ENCODE results near the gene FEM1A. TPM values are rescaled to one million over a fixed set of nuclear protein-coding genes. Genes with fewer than 3 reads are reported as not detected.
"Not testable (repeated sequence)": the region's sequence is repeated elsewhere in the genome, so short reads cannot be mapped to it uniquely, and the experiment has no call there.

The FEM1A gene
- total and polyA plus RNA-seq, 2 donors (not counting 1 experiment from before 2014, with no cell fraction given) = 3.2 to 10.1 TPM

GRCh38 chr19:4775627-4776152, 15.8 kb upstream of the FEM1A start:
- no peaks in the 10 kb centered on the region for H3K79me2 ChIP-seq (ENCODE audit: control insufficient read depth, insufficient read depth, low read length)
- H3K4me1 ChIP-seq (ENCODE audit: control insufficient read depth, extremely low read depth, insufficient read depth, low read length) = no peaks in the 10 kb centered on the region
- no peak overlapping the region for H3K27ac ChIP-seq (ENCODE audit: insufficient read depth, low read length)
- H2AFZ ChIP-seq (ENCODE audit: low read length) = no peak overlapping the region
- no peak for DNase-seq (ENCODE audit: low read depth in 2 of 2)
- no peak overlapping the region for H3K4me3 ChIP-seq (replicated peaks in 1 of 4; ENCODE audit: control extremely low read depth in 1 of 4, insufficient read depth in 1 of 4, low read depth in 3 of 4, low read length in 4 of 4)
- no peaks in the 10 kb centered on the region for H3K9me3 ChIP-seq (ENCODE audit: control insufficient read depth, insufficient read depth, low read depth, low read length)
- no peaks in the 10 kb centered on the region for H4K20me1 ChIP-seq (ENCODE audit: control insufficient read depth, extremely low read depth, insufficient read depth, low read length)
- H3K9ac ChIP-seq (ENCODE audit: insufficient read depth, low read length) = no peak overlapping the region
- TF ChIP-seq EZH2 (IDR thresholded peaks at IDR 0.05; ENCODE audit: low read length, missing control alignments) (no peak), CTCF (conservative IDR thresholded peaks at IDR 0.05 in 1 of 2, IDR thresholded peaks at IDR 0.05 in 1 of 2; ENCODE audit: low read depth in 1 of 2, low read length in 2 of 2) (no peak)
- peaks cover 3% of the 10 kb centered on the region for H3K27me3 ChIP-seq (ENCODE audit: control insufficient read depth, insufficient read depth, low read length)
- no peaks in the 10 kb centered on the region for H3K36me3 ChIP-seq (ENCODE audit: control insufficient read depth, insufficient read depth, low read length)
- no peak overlapping the region for H3K4me2 ChIP-seq (ENCODE audit: extremely low read depth, insufficient read depth, low read length)

DNA sequence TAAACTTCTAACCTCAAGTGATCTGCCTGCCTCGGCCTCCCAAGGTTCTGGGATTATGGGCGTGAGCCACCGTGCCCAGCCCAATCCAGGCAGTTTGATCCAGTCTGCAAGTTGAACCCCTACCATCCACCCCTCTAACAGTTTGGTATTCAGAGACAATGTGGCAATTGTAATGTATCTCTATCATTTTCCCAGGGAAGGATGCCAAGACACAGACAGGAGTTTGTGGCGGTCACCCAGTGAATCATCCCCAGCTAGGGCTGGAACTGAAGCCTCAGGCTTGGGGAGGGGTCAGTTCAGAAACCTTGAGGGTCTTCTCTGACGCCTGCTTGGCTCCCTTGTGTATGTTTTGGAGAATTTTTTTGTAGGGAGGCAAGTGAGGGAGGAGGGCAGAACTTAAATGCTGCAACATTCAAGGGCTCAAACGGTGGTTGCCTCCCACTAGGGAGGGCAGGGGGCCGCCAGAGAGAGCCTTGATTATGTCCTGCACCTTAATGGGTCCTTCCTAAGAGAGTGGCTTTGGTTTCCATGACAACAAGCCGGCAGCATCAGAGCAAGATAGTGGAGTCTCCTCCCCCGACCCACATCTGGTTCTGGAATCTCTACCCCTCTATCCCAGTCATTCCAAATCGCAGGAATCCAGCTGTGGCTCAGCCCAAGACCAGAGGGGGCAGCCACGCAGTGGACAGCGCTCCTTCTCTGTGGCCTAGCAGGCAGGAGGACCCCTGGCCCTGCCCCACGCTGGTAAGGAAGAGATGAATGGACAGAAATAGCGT, 14.9 kb upstream of the FEM1A start:
- Histone ChIP-seq H3K27me3 (ENCODE audit: control insufficient read depth, insufficient read depth, low read length) (peaks cover 3% of the 10 kb centered on the region), H3K9ac (ENCODE audit: insufficient read depth, low read length) (no peak overlapping the region), H3K4me1 (ENCODE audit: control insufficient read depth, extremely low read depth, insufficient read depth, low read length) (no peaks in the 10 kb centered on the region), H4K20me1 (ENCODE audit: control insufficient read depth, extremely low read depth, insufficient read depth, low read length) (no peaks in the 10 kb centered on the region), H3K79me2 (ENCODE audit: control insufficient read depth, insufficient read depth, low read length) (no peaks in the 10 kb centered on the region), H3K4me2 (ENCODE audit: extremely low read depth, insufficient read depth, low read length) (no peak overlapping the region), H2AFZ (ENCODE audit: low read length) (no peak overlapping the region), H3K27ac (ENCODE audit: insufficient read depth, low read length) (no peak overlapping the region), H3K36me3 (ENCODE audit: control insufficient read depth, insufficient read depth, low read length) (no peaks in the 10 kb centered on the region), H3K9me3 (ENCODE audit: control insufficient read depth, insufficient read depth, low read depth, low read length) (no peaks in the 10 kb centered on the region), H3K4me3 (replicated peaks in 1 of 4; ENCODE audit: control extremely low read depth in 1 of 4, insufficient read depth in 1 of 4, low read depth in 3 of 4, low read length in 4 of 4) (no peak overlapping the region)
- DNase-seq (ENCODE audit: low read depth in 2 of 2) = no peak
- TF ChIP-seq CTCF (conservative IDR thresholded peaks at IDR 0.05 in 1 of 2, IDR thresholded peaks at IDR 0.05 in 1 of 2; ENCODE audit: low read depth in 1 of 2, low read length in 2 of 2) = no peak
- TF ChIP-seq EZH2 (IDR thresholded peaks at IDR 0.05; ENCODE audit: low read length, missing control alignments) = no peak

- not testable (repeated sequence) for H3K79me2 ChIP-seq (ENCODE audit: control insufficient read depth, insufficient read depth, low read length); H3K4me3 ChIP-seq (replicated peaks in 1 of 4; ENCODE audit: control extremely low read depth in 1 of 4, insufficient read depth in 1 of 4, low read depth in 3 of 4, low read length in 4 of 4); H3K9ac ChIP-seq (ENCODE audit: insufficient read depth, low read length); H2AFZ ChIP-seq (ENCODE audit: low read length); DNase-seq (ENCODE audit: low read depth in 2 of 2); H4K20me1 ChIP-seq (ENCODE audit: control insufficient read depth, extremely low read depth, insufficient read depth, low read length); H3K9me3 ChIP-seq (ENCODE audit: control insufficient read depth, insufficient read depth, low read depth, low read length); H3K4me2 ChIP-seq (ENCODE audit: extremely low read depth, insufficient read depth, low read length); H3K27me3 ChIP-seq (ENCODE audit: control insufficient read depth, insufficient read depth, low read length); H3K36me3 ChIP-seq (ENCODE audit: control insufficient read depth, insufficient read depth, low read length); H3K27ac ChIP-seq (ENCODE audit: insufficient read depth, low read length); H3K4me1 ChIP-seq (ENCODE audit: control insufficient read depth, extremely low read depth, insufficient read depth, low read length)
These were observed 13.4 kb upstream of the FEM1A start for GRCh38 chr19:4778124-4778523.
